BLaER1 treated with 17β-estradiol and CSF1 and Interleukin-3, amounts not matched to agents 10 nM and 100 nM (cell line): ENCODE results near the gene GSPT1.

Source experiments
- H3K27ac ChIP-seq, 11 experiments: shearing (Covaris generic); formaldehyde crosslinking; 2 replicates each; pipeline ENCODE4 v1.8.1; 2022
- H3K27me3 ChIP-seq, 11 experiments: shearing (Covaris generic); formaldehyde crosslinking; 2 replicates each; pipeline ENCODE4 v1.8.1; 2022
- H3K36me3 ChIP-seq, 11 experiments: shearing (Covaris generic); formaldehyde crosslinking; 2 replicates each; pipeline ENCODE4 v1.8.1; 2022
- H3K4me1 ChIP-seq, 10 experiments: shearing (Covaris generic); formaldehyde crosslinking; 2 replicates each; pipeline ENCODE4 v1.8.1; 2022
- H3K4me2 ChIP-seq, 11 experiments: shearing (Covaris generic); formaldehyde crosslinking; 2 replicates each; pipeline ENCODE4 v1.8.1; 2022
- H3K4me3 ChIP-seq, 10 experiments: shearing (Covaris generic); formaldehyde crosslinking; 2 replicates each; pipeline ENCODE4 v1.8.1; 2022
- H3K9ac ChIP-seq, 11 experiments: shearing (Covaris generic); formaldehyde crosslinking; 2 replicates each; pipeline ENCODE4 v1.8.1; 2022
- H3K9me3 ChIP-seq, 11 experiments: shearing (Covaris generic); formaldehyde crosslinking; replicated peaks in 1 of 11; 2 replicates each; pipeline ENCODE4 v1.8.1; 2022
- H4K20me1 ChIP-seq, 11 experiments: shearing (Covaris generic); formaldehyde crosslinking; 2 replicates each; pipeline ENCODE4 v1.8.1; 2022
- Cebpa-rat ChIP-seq, 11 experiments: shearing (Covaris generic); IDR thresholded peaks; 2 replicates each; pipeline ENCODE4 v1.8.1; 2022

Gene GSPT1

GRCh38 chr16:11893571-11893970 lies 22.2 kb downstream of the GSPT1 start:
- Histone ChIP-seq H3K4me1 (peaks cover 5 to 20% (median 14%) of the 10 kb centered on the region in 10 experiments; a peak in 17 of 20 replicates), H4K20me1 (peaks cover 42 to 72% (median 62%) of the 10 kb centered on the region in 11 experiments; a peak in 21 of 22 replicates), H3K9ac (no peak overlapping the region), H3K9me3 (no peaks in the 10 kb centered on the region), H3K36me3 (peaks cover 81 to 100% (median 93%) of the 10 kb centered on the region in 11 experiments), H3K4me2 (no peak overlapping the region), H3K4me3 (no peak overlapping the region), H3K27ac (no peak overlapping the region), H3K27me3 (no peaks in the 10 kb centered on the region)
- no peak for TF ChIP-seq Cebpa-rat (IDR thresholded peaks at IDR 0.05)

GRCh38 chr16:11892761-11893160 lies 23.0 kb downstream of the GSPT1 start:
- Histone ChIP-seq H3K9me3 (no peaks in the 10 kb centered on the region), H4K20me1 (peaks cover 37 to 72% (median 60%) of the 10 kb centered on the region in 11 experiments; a peak in 21 of 22 replicates), H3K9ac (no peak overlapping the region), H3K27me3 (no peaks in the 10 kb centered on the region), H3K36me3 (peaks cover 89 to 100% (median 95%) of the 10 kb centered on the region in 11 experiments), H3K4me2 (no peak overlapping the region), H3K27ac (no peak overlapping the region), H3K4me3 (no peak overlapping the region), H3K4me1 (peaks cover 5 to 18% (median 14%) of the 10 kb centered on the region in 10 experiments; a peak in 17 of 20 replicates)
- no peak for TF ChIP-seq Cebpa-rat (IDR thresholded peaks at IDR 0.05)

GRCh38 chr16:11890231-11890965 lies 25.4 kb downstream of the GSPT1 start:
- Histone ChIP-seq H3K4me3 (no peak overlapping the region), H3K9ac (no peak overlapping the region), H3K9me3 (no peaks in the 10 kb centered on the region), H3K36me3 (peaks cover 97 to 100% (median 98%) of the 10 kb centered on the region in 11 experiments), H4K20me1 (peaks cover 15 to 67% (median 39%) of the 10 kb centered on the region in 11 experiments; a peak in 20 of 22 replicates), H3K4me2 (no peak overlapping the region), H3K27me3 (no peaks in the 10 kb centered on the region), H3K4me1 (no peaks in the 10 kb centered on the region), H3K27ac (no peak overlapping the region)
- no peak for TF ChIP-seq Cebpa-rat (IDR thresholded peaks at IDR 0.05)

- Histone ChIP-seq H3K9ac (no peak overlapping the region), H3K9me3 (no peaks in the 10 kb centered on the region), H3K36me3 (peaks cover 96 to 100% (median 98%) of the 10 kb centered on the region in 11 experiments), H3K27ac (no peak overlapping the region), H4K20me1 (peaks cover 0 to 49% (median 30%) of the 10 kb centered on the region in 11 experiments; a peak in 17 of 22 replicates), H3K27me3 (no peaks in the 10 kb centered on the region), H3K4me2 (no peak overlapping the region), H3K4me3 (no peak overlapping the region), H3K4me1 (no peaks in the 10 kb centered on the region)
- TF ChIP-seq Cebpa-rat (IDR thresholded peaks at IDR 0.05): no peak
These were observed 28.9 kb downstream of the GSPT1 start for GRCh38 chr16:11886881-11887280.

- peaks cover 98 to 100% (median 100%) of the 10 kb centered on the region in 11 experiments for H3K36me3 ChIP-seq
- H3K4me2 ChIP-seq: no peak overlapping the region
- no peak overlapping the region for H3K4me3 ChIP-seq
- H4K20me1 ChIP-seq: peaks cover 4 to 66% (median 34%) of the 10 kb centered on the region in 11 experiments; a peak in 18 of 22 replicates
- H3K9me3 ChIP-seq: no peaks in the 10 kb centered on the region
- no peak overlapping the region for H3K27ac ChIP-seq
- no peak for TF ChIP-seq Cebpa-rat (IDR thresholded peaks at IDR 0.05)
- no peaks in the 10 kb centered on the region for H3K4me1 ChIP-seq
- no peak overlapping the region for H3K9ac ChIP-seq
- no peaks in the 10 kb centered on the region for H3K27me3 ChIP-seq
These were observed 31.7 kb downstream of the GSPT1 start for GRCh38 chr16:11884035-11884434.

GRCh38 chr16:11880007-11880406 lies 35.7 kb downstream of the GSPT1 start:
- H3K4me2 ChIP-seq: no peak overlapping the region
- H3K27me3 ChIP-seq: no peaks in the 10 kb centered on the region
- H3K36me3 ChIP-seq: peaks cover 93 to 100% (median 99%) of the 10 kb centered on the region in 11 experiments
- no peaks in the 10 kb centered on the region for H3K4me1 ChIP-seq
- H3K9ac ChIP-seq: no peak overlapping the region
- H3K4me3 ChIP-seq: no peak overlapping the region
- peaks cover 0 to 76% (median 48%) of the 10 kb centered on the region in 11 experiments; a peak in 17 of 22 replicates for H4K20me1 ChIP-seq
- no peak for TF ChIP-seq Cebpa-rat (IDR thresholded peaks at IDR 0.05)
- no peaks in the 10 kb centered on the region for H3K9me3 ChIP-seq
- no peak overlapping the region for H3K27ac ChIP-seq

- H4K20me1 ChIP-seq: peaks cover 2 to 67% (median 45%) of the 10 kb centered on the region in 11 experiments; a peak in 17 of 22 replicates
- H3K4me3 ChIP-seq: no peak overlapping the region
- H3K27me3 ChIP-seq: no peaks in the 10 kb centered on the region
- peaks cover 94 to 100% (median 99%) of the 10 kb centered on the region in 11 experiments for H3K36me3 ChIP-seq
- H3K27ac ChIP-seq: no peak overlapping the region
- no peak overlapping the region for H3K9ac ChIP-seq
- H3K4me1 ChIP-seq: no peaks in the 10 kb centered on the region
- no peak overlapping the region for H3K4me2 ChIP-seq
- peak in 2 of 11 experiments; percentile 51 to 59; a peak in 2 of 22 replicates for TF ChIP-seq Cebpa-rat (IDR thresholded peaks at IDR 0.05)
- H3K9me3 ChIP-seq: no peaks in the 10 kb centered on the region
These were observed 38.4 kb downstream of the GSPT1 start for GRCh38 chr16:11877374-11877773.

GRCh38 chr16:11876306-11876705 lies 39.5 kb downstream of the GSPT1 start:
- no peak overlapping the region for H3K9ac ChIP-seq
- H3K4me3 ChIP-seq: no peak overlapping the region
- TF ChIP-seq Cebpa-rat (IDR thresholded peaks at IDR 0.05): no peak
- no peak overlapping the region for H3K4me2 ChIP-seq
- peaks cover 94 to 100% (median 99%) of the 10 kb centered on the region in 11 experiments for H3K36me3 ChIP-seq
- peaks cover 3 to 71% (median 37%) of the 10 kb centered on the region in 11 experiments; a peak in 17 of 22 replicates for H4K20me1 ChIP-seq
- H3K4me1 ChIP-seq: no peaks in the 10 kb centered on the region
- H3K27ac ChIP-seq: no peak overlapping the region
- no peaks in the 10 kb centered on the region for H3K27me3 ChIP-seq
- H3K9me3 ChIP-seq: no peaks in the 10 kb centered on the region

- no peak for TF ChIP-seq Cebpa-rat (IDR thresholded peaks at IDR 0.05)
- H3K36me3 ChIP-seq: peaks cover 93 to 100% (median 99%) of the 10 kb centered on the region in 11 experiments
These were observed 40.0 kb downstream of the GSPT1 start for GRCh38 chr16:11875721-11876120.

More at GRCh38 chr16:11875721-11876120, 40.0 kb downstream of the GSPT1 start:
- peaks cover 6 to 71% (median 34%) of the 10 kb centered on the region in 11 experiments; a peak in 16 of 22 replicates for H4K20me1 ChIP-seq
- no peak overlapping the region for H3K4me3 ChIP-seq
- no peaks in the 10 kb centered on the region for H3K4me1 ChIP-seq
- H3K27me3 ChIP-seq: no peaks in the 10 kb centered on the region
- no peak overlapping the region for H3K9ac ChIP-seq
- no peak overlapping the region for H3K4me2 ChIP-seq
- H3K27ac ChIP-seq: no peak overlapping the region
- H3K9me3 ChIP-seq: no peaks in the 10 kb centered on the region
